Pancreas (tissue), 10 donors: ENCODE results near the gene PXT1. TPM values are rescaled to one million over a fixed set of nuclear protein-coding genes. Genes with fewer than 3 reads are reported as not detected.

ENCODE experiments used
- ATAC-seq, 4 donors: fragments of 200-7000 bp; cut with Tn5 transposase; one replicate each; pipeline versions ENCODE4 v1.8.0 to v1.9.1; 2020; ENCODE audit warnings: mild to moderate bottlenecking in 4 of 4, moderate library complexity in 4 of 4
- DNase-seq, 6 donors: peaks; one replicate each; pipeline ENCODE4 v3.0.0-alpha.2; 2020
- FAIRE-seq: peaks from 2 replicates; lab custom pipeline; 2012; peaks lifted over from hg19 to GRCh38; lab: Jason Lieb, UNC
- H3K27ac ChIP-seq, 4 donors: fragments of 200-600 bp; sonication (generic); 1 replicate in 3 of 4; 2 replicates in 1 of 4; pipeline versions ENCODE4 v1.5.0 to v1.8.0; 2020
- H3K27me3 ChIP-seq, 4 donors: fragments of 200-600 bp; one replicate each; pipeline ENCODE4 v1.8.0; 2021
- H3K36me3 ChIP-seq, 3 donors: fragments of 200-600 bp; sonication (generic) in 1 of 3; one replicate each; pipeline versions ENCODE4 v1.5.0 to v1.8.0; 2020 to 2021
- H3K4me1 ChIP-seq, 3 donors: fragments of 200-600 bp; one replicate each; pipeline ENCODE4 v1.8.0; 2021
- H3K4me3 ChIP-seq, 4 donors: fragments of 200-600 bp; sonication (generic) in 2 of 4; one replicate each; pipeline versions ENCODE4 v1.5.0 to v1.8.0; 2020 to 2021
- H3K9me3 ChIP-seq, 4 donors: fragments of 200-600 bp; one replicate each; pipeline ENCODE4 v1.8.0; 2021
- WGBS, 2 donors: extraction: QIAGEN DNeasy Blood & Tissue Kit; methylation state at CpG; one replicate each; pipeline ENCODE4 v1.1.7; 2013; 5-methylcytosine and 5-hydroxymethylcytosine counted together
- intact Hi-C, 3 donors: fragments of 100-400 bp; cut with DNase I; formaldehyde crosslinking; loops; one replicate each; pipeline versions ENCODE4 v1.11.1 to v1.14.2; 2022
- polyA plus RNA-seq, 2 donors: library from polyadenylated mRNA; stranded (reverse); fragments of 200-250 nt; gene quantifications; one replicate each; pipeline ENCODE4 v1.2.3, GENCODE V29; 2013
- total RNA-seq, 6 donors: library from RNA; stranded (reverse); fragmentation: NEBNext Ultra II Directional in 4 of 6; extraction: Animal tissue kit (Norgen Biotek cat#: 25700) in 4 of 6; gene quantifications; one replicate each; pipeline versions ENCODE4 v1.2.1 to v1.2.4, GENCODE V29; 2021 to 2023
- TF ChIP-seq, protein P1 (sequence below), 4 donors: fragments of 200-600 bp; sonication (generic) in 3 of 4; IDR thresholded peaks; one replicate each; pipeline versions ENCODE4 v1.5.0 to v1.8.0; 2021; ENCODE audit warnings: antibody characterized with exemption in 4 of 4
- donor health status: healthy with polysubstance abuse.
- donor health status: DM: no; HTN: no; CAD: no; lungs with moderate emphysema.
- donor health status: DM: no; HTN: no; CAD: no.
- donor health status: control.
- donor health status: control.
- donor health status: Bipolar disorder and iron deficiency.
- donor health status: DM: yes; HTN: yes; CAD: no.
- donor health status: DM: no; HTN: no; CAD: no.
- donor health status: DM: no; HTN: no; CAD: no.
- donor health status: DM: yes; HTN: yes; CAD: no.

Gene PXT1
- total and polyA plus RNA-seq, 8 donors, result not detected

DNA sequence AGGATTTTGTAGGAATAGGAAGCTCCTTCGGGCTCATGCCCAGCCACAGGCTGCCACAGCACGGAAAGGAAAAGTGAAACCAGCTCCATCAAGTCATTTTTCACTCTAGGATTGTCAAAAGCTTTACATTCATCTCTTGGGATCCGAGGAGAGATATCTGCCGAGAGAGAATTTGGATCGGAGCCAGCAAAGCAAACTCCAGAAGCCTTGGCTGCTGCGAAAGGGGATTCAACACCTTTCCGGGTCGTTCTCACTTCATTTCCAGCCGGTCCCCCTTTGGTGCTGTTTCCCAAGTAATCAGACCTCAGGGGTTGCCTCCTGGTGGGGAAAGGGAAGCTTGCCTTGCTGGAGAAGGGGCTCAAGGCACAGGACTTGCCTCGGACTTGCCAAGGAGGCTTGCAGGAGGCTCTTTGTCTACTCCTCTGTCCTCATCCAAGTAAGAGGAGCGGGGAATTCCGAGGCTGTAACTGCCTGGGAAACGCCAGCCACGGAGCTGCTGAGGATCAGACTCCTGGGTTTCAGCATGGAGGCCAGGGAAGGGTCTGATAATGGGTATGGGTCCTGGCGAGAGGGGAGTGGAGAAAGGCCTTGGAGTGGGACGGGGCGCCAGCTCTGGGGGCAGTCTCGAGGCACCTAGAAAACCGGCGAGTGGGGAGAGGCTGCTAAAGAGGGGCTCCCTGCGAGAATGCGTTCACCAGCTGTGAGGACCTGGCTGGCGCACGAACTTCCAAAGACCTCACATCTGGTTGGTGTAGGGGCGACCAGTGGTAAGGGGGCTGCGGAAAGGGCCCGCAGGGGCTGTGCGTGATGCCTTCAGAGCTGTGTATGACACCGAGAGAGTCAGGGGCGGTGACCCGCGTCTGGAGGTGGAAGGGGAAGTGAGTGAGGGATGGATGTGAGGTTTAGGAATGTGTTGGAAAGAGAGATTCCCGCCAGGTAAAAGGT, 55.9 kb downstream of the PXT1 start:
- 1% methylated on average over 33 of the region's 33 CpGs for WGBS, 2 donors
- DNase-seq, result peak in 4 of 6 donors; percentile 15 to 63 (median 40)
- intact Hi-C loops, result no loop called here
- Histone ChIP-seq H3K27ac (peak overlapping the region in 2 of 4 donors; percentile 30 to 45), H3K27me3 (no peaks in the 10 kb centered on the region), H3K4me1 (no peaks in the 10 kb centered on the region), H3K9me3 (no peaks in the 10 kb centered on the region), H3K4me3 (peak overlapping the region; percentile 34 to 69 (median 50)), H3K36me3 (no peaks in the 10 kb centered on the region)
- no peak for FAIRE-seq
- peak; percentile 44 to 70 (median 66) for ATAC-seq
- TF ChIP-seq, protein P1, sequence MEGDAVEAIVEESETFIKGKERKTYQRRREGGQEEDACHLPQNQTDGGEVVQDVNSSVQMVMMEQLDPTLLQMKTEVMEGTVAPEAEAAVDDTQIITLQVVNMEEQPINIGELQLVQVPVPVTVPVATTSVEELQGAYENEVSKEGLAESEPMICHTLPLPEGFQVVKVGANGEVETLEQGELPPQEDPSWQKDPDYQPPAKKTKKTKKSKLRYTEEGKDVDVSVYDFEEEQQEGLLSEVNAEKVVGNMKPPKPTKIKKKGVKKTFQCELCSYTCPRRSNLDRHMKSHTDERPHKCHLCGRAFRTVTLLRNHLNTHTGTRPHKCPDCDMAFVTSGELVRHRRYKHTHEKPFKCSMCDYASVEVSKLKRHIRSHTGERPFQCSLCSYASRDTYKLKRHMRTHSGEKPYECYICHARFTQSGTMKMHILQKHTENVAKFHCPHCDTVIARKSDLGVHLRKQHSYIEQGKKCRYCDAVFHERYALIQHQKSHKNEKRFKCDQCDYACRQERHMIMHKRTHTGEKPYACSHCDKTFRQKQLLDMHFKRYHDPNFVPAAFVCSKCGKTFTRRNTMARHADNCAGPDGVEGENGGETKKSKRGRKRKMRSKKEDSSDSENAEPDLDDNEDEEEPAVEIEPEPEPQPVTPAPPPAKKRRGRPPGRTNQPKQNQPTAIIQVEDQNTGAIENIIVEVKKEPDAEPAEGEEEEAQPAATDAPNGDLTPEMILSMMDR (IDR thresholded peaks at IDR 0.05), result no peak

- Histone ChIP-seq H3K4me3 (no peak overlapping the region), H3K9me3 (no peaks in the 10 kb centered on the region), H3K4me1 (no peaks in the 10 kb centered on the region), H3K27ac (no peak overlapping the region), H3K36me3 (no peaks in the 10 kb centered on the region), H3K27me3 (no peaks in the 10 kb centered on the region)
- 71 to 75% methylated on average over 2 of the region's 2 CpGs for WGBS, 2 donors
- FAIRE-seq (no peak), DNase-seq (no peak), ATAC-seq (no peak)
- TF ChIP-seq, protein P1 (IDR thresholded peaks at IDR 0.05), result no peak
- intact Hi-C loops, result no loop called here
Measured at GRCh38 chr6:36384095-36384494, 58.6 kb downstream of the PXT1 start.

DNA sequence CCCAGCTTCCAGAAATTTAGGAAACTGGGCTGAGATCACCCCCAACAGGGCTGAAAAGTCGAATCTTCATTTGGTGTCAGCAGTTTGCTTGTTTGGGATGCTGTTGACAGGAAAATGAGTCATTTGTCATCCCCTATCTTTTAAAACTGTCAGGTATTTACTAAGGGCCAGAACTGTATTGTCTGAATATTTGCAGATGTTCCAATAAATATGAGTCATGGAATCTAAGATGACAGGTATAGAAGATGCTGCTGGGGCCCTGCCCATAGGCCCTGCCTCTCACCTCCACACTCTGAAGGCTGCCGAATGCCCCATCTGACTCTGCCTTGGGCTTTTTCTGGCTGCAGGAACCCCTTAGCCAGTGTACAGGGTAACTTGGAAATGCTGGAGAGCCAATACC, 59.0 kb downstream of the PXT1 start:
- intact Hi-C loops, result no loop called here
- Histone ChIP-seq H3K27me3 (no peaks in the 10 kb centered on the region), H3K9me3 (no peaks in the 10 kb centered on the region), H3K4me1 (no peaks in the 10 kb centered on the region), H3K36me3 (no peaks in the 10 kb centered on the region), H3K4me3 (no peak overlapping the region), H3K27ac (no peak overlapping the region)
- FAIRE-seq (no peak), ATAC-seq (no peak), DNase-seq (no peak)
- 62 to 81% methylated on average over 2 of the region's 2 CpGs for WGBS, 2 donors
- TF ChIP-seq, protein P1 (IDR thresholded peaks at IDR 0.05), result no peak

- no peak for DNase-seq
- TF ChIP-seq, protein P1 (IDR thresholded peaks at IDR 0.05), result no peak
- Histone ChIP-seq H3K4me3 (no peak overlapping the region), H3K27ac (no peak overlapping the region), H3K36me3 (no peaks in the 10 kb centered on the region), H3K9me3 (no peaks in the 10 kb centered on the region), H3K27me3 (no peaks in the 10 kb centered on the region), H3K4me1 (no peaks in the 10 kb centered on the region)
- intact Hi-C loops, result no loop called here
- no peak for ATAC-seq
- WGBS, 2 donors, result 61 to 67% methylated on average over 4 of the region's 4 CpGs
- FAIRE-seq, result no peak
Measured at GRCh38 chr6:36382976-36383375, 59.7 kb downstream of the PXT1 start.
